Naive thymus-derived CD4-positive, alpha-beta T cell (primary cell): ENCODE data around the gene PARP15. TPM values are rescaled to one million over a fixed set of nuclear protein-coding genes. Genes with fewer than 3 reads are reported as not detected.

ENCODE experiments used
- ATAC-seq: fragments of 150-1000 bp; cut with Tn5 transposase; 2 replicates; pipeline ENCODE4 v1.10.0; 2021; ENCODE audit warnings: mild to moderate bottlenecking, moderate library complexity
- CTCF ChIA-PET: fragments of 350-600 bp; sonication (Branson Sonifier 250); formaldehyde crosslinking; loops from one replicate; lab custom pipeline; 2021; ENCODE audit warnings: antibody characterized with exemption; lab: Charles Lee
- POLR2A ChIA-PET: fragments of 350-600 bp; sonication (Branson Sonifier 250); formaldehyde crosslinking; loops from one replicate; lab custom pipeline; 2021; ENCODE audit warnings: antibody characterized with exemption, inconsistent platforms; lab: Charles Lee
- DNase-seq, 9 donors: peaks; one replicate each; pipeline versions ENCODE4 v3.0.0 to v3.0.0-alpha.2; 2020 to 2022; ENCODE audit warnings: mixed read lengths in 1 of 9
- H3K27ac ChIP-seq: one replicate; pipeline ENCODE4 v1.7.0; 2013; ENCODE audit warnings: mild to moderate bottlenecking, low read depth, low read length, moderate library complexity
- H3K27me3 ChIP-seq, 2 donors: one replicate each; pipeline ENCODE4 v1.7.0; 2013; ENCODE audit warnings: low read length in 2 of 2, mild to moderate bottlenecking in 2 of 2, moderate library complexity in 2 of 2; ENCODE audit not compliant: control insufficient read depth in 2 of 2, insufficient read depth in 2 of 2
- H3K36me3 ChIP-seq, 3 experiments: 1 replicate in 2 of 3; 2 replicates in 1 of 3; pipeline ENCODE4 v1.7.0; 2013; ENCODE audit warnings: low read length in 3 of 3, mild to moderate bottlenecking in 3 of 3, moderate library complexity in 1 of 3; ENCODE audit not compliant: insufficient read depth in 3 of 3, control insufficient read depth in 2 of 3
- H3K4me1 ChIP-seq, 2 donors: one replicate each; pipeline ENCODE4 v1.7.0; 2013; ENCODE audit warnings: low read length in 2 of 2, mild to moderate bottlenecking in 2 of 2, moderate library complexity in 1 of 2; ENCODE audit not compliant: control insufficient read depth in 2 of 2, insufficient read depth in 2 of 2
- H3K4me3 ChIP-seq: 2 replicates; pipeline ENCODE4 v1.7.0; 2013; ENCODE audit warnings: mild to moderate bottlenecking, low read length
- H3K9me3 ChIP-seq, 3 experiments: 1 replicate in 2 of 3; 2 replicates in 1 of 3; pipeline ENCODE4 v1.7.0; 2013; ENCODE audit warnings: low read length in 3 of 3; ENCODE audit not compliant: control insufficient read depth in 2 of 3
- H3K27ac Mint-ChIP-seq, 9 donors: one replicate each; pipeline ENCODE4 v1.8.0; 2020 to 2022; ENCODE audit warnings: mixed read lengths in 9 of 9, mild to moderate bottlenecking in 8 of 9, moderate library complexity in 5 of 9, inconsistent platforms in 2 of 9
- H3K27me3 Mint-ChIP-seq, 5 donors: one replicate each; pipeline ENCODE4 v1.8.0; 2021 to 2022; ENCODE audit warnings: mixed read lengths in 5 of 5, mild to moderate bottlenecking in 1 of 5
- H3K36me3 Mint-ChIP-seq, 5 donors: one replicate each; pipeline ENCODE4 v1.8.0; 2020 to 2022; ENCODE audit warnings: mixed read lengths in 5 of 5, mild to moderate bottlenecking in 3 of 5, inconsistent platforms in 1 of 5
- H3K4me1 Mint-ChIP-seq, 7 donors: one replicate each; pipeline ENCODE4 v1.8.0; 2020 to 2022; ENCODE audit warnings: mixed read lengths in 7 of 7, mild to moderate bottlenecking in 3 of 7, inconsistent platforms in 1 of 7
- H3K4me3 Mint-ChIP-seq, 10 donors: one replicate each; pipeline ENCODE4 v1.8.0; 2020 to 2022; ENCODE audit warnings: mild to moderate bottlenecking in 10 of 10, mixed read lengths in 10 of 10, moderate library complexity in 6 of 10, inconsistent platforms in 2 of 10
- H3K9me3 Mint-ChIP-seq, 11 donors: one replicate each; pipeline ENCODE4 v1.8.0; 2020 to 2022; ENCODE audit warnings: mixed read lengths in 11 of 11, mild to moderate bottlenecking in 4 of 11, inconsistent platforms in 1 of 11, moderate library complexity in 1 of 11
- intact Hi-C, 2 donors: fragments of 100-400 bp; cut with micrococcal nuclease; formaldehyde crosslinking; loops; one replicate each; pipeline ENCODE4 v1.15.1; 2023
- polyA plus RNA-seq, 2 donors: library from polyadenylated mRNA; unstranded; fragments of 300-500 nt; fragmentation: Illumina TruSeq; gene quantifications; one replicate each; pipeline ENCODE4 v1.2.3, GENCODE V29; 2021
- total RNA-seq, 6 experiments: library from RNA in 5 of 6; stranded (reverse) in 5 of 6; gene quantifications; 1 replicate in 5 of 6; 2 replicates in 1 of 6; pipeline ENCODE4 v1.2.3 and lab custom pipeline; 2021 to 2026

The PARP15 gene
- total and polyA plus RNA-seq, 7 experiments from 2014 or later: 3.2 to 71.0 (median 46.7) TPM

GRCh38 chr3:122586098-122586497 lies 8.6 kb downstream of the PARP15 start:
- H3K27me3 ChIP-seq: no peaks in the 10 kb centered on the region
- Mint-ChIP-seq H3K9me3 (peaks cover 5 to 39% (median 24%) of the 10 kb centered on the region in 11 donors), H3K27ac (peak overlapping the region in 2 of 9 donors; percentile 21 to 31), H3K4me3 (no peak overlapping the region), H3K27me3 (no peaks in the 10 kb centered on the region), H3K36me3 (peaks cover 16 to 55% (median 54%) of the 10 kb centered on the region in 5 donors), H3K4me1 (peaks cover 11 to 29% (median 23%) of the 10 kb centered on the region in 7 donors)
- intact Hi-C loops: no loop called here
- DNase-seq: no peak
- H3K36me3 ChIP-seq: no peaks in the 10 kb centered on the region
- H3K4me3 ChIP-seq: no peak overlapping the region
- no peak for ATAC-seq
- POLR2A ChIA-PET: interaction anchor here (1.3 kb wide), 1 partner anchor 22 kb away, joined by 6 read pairs; the partner anchor contains the start of genes DTX3L and PARP9
- CTCF ChIA-PET: no interaction called here
- H3K27ac ChIP-seq: no peak overlapping the region
- H3K9me3 ChIP-seq: peaks cover 0 to 16% (median 11%) of the 10 kb centered on the region in 3 experiments
- H3K4me1 ChIP-seq: peaks cover 0 to 3% of the 10 kb centered on the region in 2 donors

DNA sequence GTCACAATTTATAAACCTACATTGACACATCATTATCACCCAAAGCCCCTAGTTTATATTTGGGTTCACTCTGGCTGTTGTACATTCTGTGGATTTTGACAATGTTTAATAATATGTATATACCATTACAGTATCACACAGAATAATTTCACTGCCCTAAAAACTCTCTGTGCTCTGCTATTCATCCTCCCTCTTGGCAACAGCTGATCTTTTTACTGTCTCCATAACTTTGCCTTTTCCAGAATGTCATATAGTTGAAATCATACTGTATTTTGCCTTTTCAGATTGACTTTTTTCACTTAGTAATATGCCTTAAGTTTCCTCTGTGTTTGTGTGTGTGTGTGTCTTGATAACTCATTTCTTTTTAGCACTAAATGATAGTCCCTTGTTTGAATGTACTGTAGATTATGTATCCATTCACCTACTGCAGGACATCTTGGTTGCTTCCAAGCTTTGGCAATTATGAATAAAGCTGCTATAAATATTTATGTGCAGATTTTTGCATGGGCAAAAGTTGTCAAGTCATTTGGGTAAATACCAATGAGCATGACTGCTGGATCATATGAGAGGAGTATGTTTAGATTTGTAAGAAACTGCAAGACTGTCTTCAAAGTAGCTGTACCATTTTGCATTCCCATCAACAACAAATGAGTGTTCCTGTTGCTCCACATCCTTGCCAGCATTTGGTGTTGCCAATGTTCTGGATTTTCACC lies 9.5 kb downstream of the PARP15 start:
- DNase-seq: no peak
- ChIA-PET POLR2A (interaction anchor here (0.6 to 1.2 kb wide), 2 partner anchors 12 to 974 kb away, joined by 3 to 4 read pairs; no protein-coding TSS in a partner anchor), CTCF (no interaction called here)
- no peaks in the 10 kb centered on the region for H3K36me3 ChIP-seq
- H3K9me3 ChIP-seq: peaks cover 0 to 10% (median 8%) of the 10 kb centered on the region in 3 experiments
- intact Hi-C loops: no loop called here
- no peak overlapping the region for H3K4me3 ChIP-seq
- Mint-ChIP-seq H3K36me3 (peaks cover 9 to 53% (median 48%) of the 10 kb centered on the region in 5 donors), H3K27ac (peak overlapping the region in 2 of 9 donors; percentile 17 to 21), H3K4me1 (peaks cover 6 to 25% (median 21%) of the 10 kb centered on the region in 7 donors), H3K9me3 (peaks cover 0 to 31% (median 16%) of the 10 kb centered on the region in 11 donors), H3K4me3 (no peak overlapping the region), H3K27me3 (no peaks in the 10 kb centered on the region)
- no peak overlapping the region for H3K27ac ChIP-seq
- peaks cover 0 to 3% of the 10 kb centered on the region in 2 donors for H3K4me1 ChIP-seq
- no peak for ATAC-seq
- H3K27me3 ChIP-seq: no peaks in the 10 kb centered on the region

- ChIA-PET POLR2A (interaction anchor here (0.6 to 1.2 kb wide), 3 partner anchors 13 to 974 kb away, joined by 3 to 4 read pairs (median 4); no protein-coding TSS in a partner anchor), CTCF (no interaction called here)
- no peaks in the 10 kb centered on the region for H3K27me3 Mint-ChIP-seq
- no peaks in the 10 kb centered on the region for H3K27me3 ChIP-seq
- DNase-seq: no peak
- no peak for ATAC-seq
- peaks cover 0 to 4% (median 2%) of the 10 kb centered on the region in 3 experiments for H3K9me3 ChIP-seq
- no peak overlapping the region for H3K4me3 ChIP-seq
- peaks cover 3 to 50% (median 46%) of the 10 kb centered on the region in 5 donors for H3K36me3 Mint-ChIP-seq
- peaks cover 0 to 25% (median 13%) of the 10 kb centered on the region in 11 donors for H3K9me3 Mint-ChIP-seq
- no peak overlapping the region for H3K27ac Mint-ChIP-seq
- H3K36me3 ChIP-seq: no peaks in the 10 kb centered on the region
- H3K27ac ChIP-seq: no peak overlapping the region
- H3K4me1 Mint-ChIP-seq: peaks cover 6 to 25% (median 21%) of the 10 kb centered on the region in 7 donors
- intact Hi-C loops: no loop called here
- H3K4me1 ChIP-seq: peaks cover 0 to 3% of the 10 kb centered on the region in 2 donors
- no peak overlapping the region for H3K4me3 Mint-ChIP-seq
Measured at GRCh38 chr3:122587572-122587971, 10.1 kb downstream of the PARP15 start.

- peak overlapping the region in 1 of 9 donors; percentile 48 for H3K27ac Mint-ChIP-seq
- H3K9me3 Mint-ChIP-seq: peaks cover 0 to 11% (median 0%) of the 10 kb centered on the region in 11 donors
- no peak overlapping the region for H3K4me3 ChIP-seq
- no peaks in the 10 kb centered on the region for H3K9me3 ChIP-seq
- peaks cover 0 to 3% of the 10 kb centered on the region in 2 donors for H3K4me1 ChIP-seq
- H3K27me3 Mint-ChIP-seq: no peaks in the 10 kb centered on the region
- POLR2A ChIA-PET: no interaction called here
- no peaks in the 10 kb centered on the region for H3K36me3 ChIP-seq
- H3K27ac ChIP-seq: no peak overlapping the region
- DNase-seq (no peak), ATAC-seq (no peak)
- CTCF ChIA-PET: no interaction called here
- H3K27me3 ChIP-seq: no peaks in the 10 kb centered on the region
- no peak overlapping the region for H3K4me3 Mint-ChIP-seq
- H3K36me3 Mint-ChIP-seq: peaks cover 0 to 39% (median 37%) of the 10 kb centered on the region in 5 donors
- H3K4me1 Mint-ChIP-seq: peaks cover 10 to 25% (median 19%) of the 10 kb centered on the region in 7 donors
- intact Hi-C loops: no loop called here
Measured at GRCh38 chr3:122589297-122589696, 11.8 kb downstream of the PARP15 start.

DNA sequence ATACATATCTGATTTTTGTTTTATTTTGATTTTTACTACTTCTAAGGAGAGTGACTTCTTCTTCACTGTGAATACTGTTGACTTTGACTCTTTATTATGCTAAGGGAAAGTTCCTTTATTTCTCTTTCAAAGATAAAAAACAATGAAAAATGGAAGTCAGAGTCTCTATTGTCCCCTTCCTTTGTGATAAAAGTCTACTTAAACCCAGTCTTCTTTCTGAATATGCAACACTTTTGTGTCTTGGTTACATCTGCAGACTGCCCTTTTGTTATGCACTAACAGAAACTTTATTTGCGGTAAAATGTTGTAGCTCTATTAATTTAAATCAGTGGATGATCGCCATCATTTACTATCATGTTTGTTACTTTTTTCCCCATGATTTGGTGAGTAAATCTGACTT lies 13.2 kb downstream of the PARP15 start:
- H3K4me3 ChIP-seq: no peak overlapping the region
- peaks cover 0 to 3% of the 10 kb centered on the region in 2 donors for H3K4me1 ChIP-seq
- no peaks in the 10 kb centered on the region for H3K9me3 ChIP-seq
- Mint-ChIP-seq H3K4me3 (no peak overlapping the region), H3K4me1 (peaks cover 12 to 19% (median 14%) of the 10 kb centered on the region in 7 donors), H3K27ac (no peak overlapping the region), H3K27me3 (no peaks in the 10 kb centered on the region), H3K36me3 (peaks cover 4 to 32% (median 28%) of the 10 kb centered on the region in 5 donors), H3K9me3 (peaks cover 0 to 7% (median 0%) of the 10 kb centered on the region in 11 donors)
- H3K27ac ChIP-seq: no peak overlapping the region
- no peak for ATAC-seq
- ChIA-PET POLR2A (no interaction called here), CTCF (interaction anchor here (0.5 kb wide), 1 partner anchor 16 kb away, joined by 3 read pairs; no protein-coding TSS in a partner anchor)
- no peaks in the 10 kb centered on the region for H3K36me3 ChIP-seq
- DNase-seq: no peak
- no peaks in the 10 kb centered on the region for H3K27me3 ChIP-seq
- intact Hi-C loops: no loop called here

GRCh38 chr3:122594025-122594424 lies 16.6 kb downstream of the PARP15 start:
- ATAC-seq: no peak
- H3K9me3 ChIP-seq: no peaks in the 10 kb centered on the region

More at GRCh38 chr3:122594025-122594424, 16.6 kb downstream of the PARP15 start:
- no peaks in the 10 kb centered on the region for H3K4me1 ChIP-seq
- Mint-ChIP-seq H3K9me3 (peaks cover 0 to 13% (median 0%) of the 10 kb centered on the region in 11 donors), H3K4me3 (no peak overlapping the region), H3K4me1 (peaks cover 2 to 11% (median 6%) of the 10 kb centered on the region in 7 donors), H3K27ac (no peak overlapping the region), H3K36me3 (peaks cover 7 to 40% (median 31%) of the 10 kb centered on the region in 5 donors), H3K27me3 (no peaks in the 10 kb centered on the region)
- no peaks in the 10 kb centered on the region for H3K36me3 ChIP-seq
- intact Hi-C loops: loop anchor here (2.0 kb wide), 2 partner anchors 15 to 17 kb away; partner anchors contain the start of gene PARP15 (in 1 of the 2)
- no peaks in the 10 kb centered on the region for H3K27me3 ChIP-seq
- H3K4me3 ChIP-seq: no peak overlapping the region
- no peak overlapping the region for H3K27ac ChIP-seq
- DNase-seq: no peak
- CTCF ChIA-PET: interaction anchor here (1.4 kb wide), 1 partner anchor 85 kb away, joined by 3 read pairs; no protein-coding TSS in a partner anchor
- POLR2A ChIA-PET: no interaction called here
